ENCODE measurements around the gene KIF16B.

GRCh38 chr20:16556301-16556700, 16.9 kb downstream of the KIF16B start:
- TF ChIP-seq CTCF (IDR thresholded peaks at IDR 0.05; ENCODE audit: insufficient read depth, low read length) (no peak), POLR2AphosphoS5 (IDR thresholded peaks at IDR 0.05; ENCODE audit: low read depth) (no peak), GABPA (IDR thresholded peaks at IDR 0.05; ENCODE audit: low read depth) (no peak), REST (IDR thresholded peaks at IDR 0.05; ENCODE audit: insufficient replicate concordance, low read depth) (no peak), SPI1 (IDR thresholded peaks at IDR 0.05; ENCODE audit: borderline replicate concordance, low read depth) (no peak)
